Pancreas (tissue), 10 donors: ENCODE measurements around the gene GPR35. TPM values are rescaled to one million over a fixed set of nuclear protein-coding genes. Genes with fewer than 3 reads are reported as not detected.

Experiments used
- ATAC-seq, 4 donors: fragments of 200-7000 bp; cut with Tn5 transposase; one replicate each; pipeline versions ENCODE4 v1.8.0 to v1.9.1; 2020; ENCODE audit warnings: mild to moderate bottlenecking in 4 of 4, moderate library complexity in 4 of 4
- DNase-seq, 6 donors: peaks; one replicate each; pipeline ENCODE4 v3.0.0-alpha.2; 2020
- FAIRE-seq: peaks from 2 replicates; lab custom pipeline; 2012; peaks lifted over from hg19 to GRCh38; lab: Jason Lieb, UNC
- H3K27ac ChIP-seq, 4 donors: fragments of 200-600 bp; sonication (generic); 1 replicate in 3 of 4; 2 replicates in 1 of 4; pipeline versions ENCODE4 v1.5.0 to v1.8.0; 2020
- H3K27me3 ChIP-seq, 4 donors: fragments of 200-600 bp; one replicate each; pipeline ENCODE4 v1.8.0; 2021
- H3K36me3 ChIP-seq, 3 donors: fragments of 200-600 bp; sonication (generic) in 1 of 3; one replicate each; pipeline versions ENCODE4 v1.5.0 to v1.8.0; 2020 to 2021
- H3K4me1 ChIP-seq, 3 donors: fragments of 200-600 bp; one replicate each; pipeline ENCODE4 v1.8.0; 2021
- H3K4me3 ChIP-seq, 4 donors: fragments of 200-600 bp; sonication (generic) in 2 of 4; one replicate each; pipeline versions ENCODE4 v1.5.0 to v1.8.0; 2020 to 2021
- H3K9me3 ChIP-seq, 4 donors: fragments of 200-600 bp; one replicate each; pipeline ENCODE4 v1.8.0; 2021
- CTCF ChIP-seq, 4 donors: fragments of 200-600 bp; sonication (generic) in 3 of 4; IDR thresholded peaks; one replicate each; pipeline versions ENCODE4 v1.5.0 to v1.8.0; 2021; ENCODE audit warnings: antibody characterized with exemption in 4 of 4
- WGBS, 2 donors: extraction: QIAGEN DNeasy Blood & Tissue Kit; methylation state at CpG; one replicate each; pipeline ENCODE4 v1.1.7; 2013; 5-methylcytosine and 5-hydroxymethylcytosine counted together
- intact Hi-C, 3 donors: fragments of 100-400 bp; cut with DNase I; formaldehyde crosslinking; loops; one replicate each; pipeline versions ENCODE4 v1.11.1 to v1.14.2; 2022
- polyA plus RNA-seq, 2 donors: library from polyadenylated mRNA; stranded (reverse); fragments of 200-250 nt; gene quantifications; one replicate each; pipeline ENCODE4 v1.2.3, GENCODE V29; 2013
- total RNA-seq, 6 donors: library from RNA; stranded (reverse); fragmentation: NEBNext Ultra II Directional in 4 of 6; extraction: Animal tissue kit (Norgen Biotek cat#: 25700) in 4 of 6; gene quantifications; one replicate each; pipeline versions ENCODE4 v1.2.1 to v1.2.4, GENCODE V29; 2021 to 2023
- donor health status: healthy with polysubstance abuse.
- donor health status: DM: no; HTN: no; CAD: no; lungs with moderate emphysema.
- donor health status: DM: no; HTN: no; CAD: no.
- donor health status: control.
- donor health status: control.
- donor health status: Bipolar disorder and iron deficiency.
- donor health status: DM: yes; HTN: yes; CAD: no.
- donor health status: DM: no; HTN: no; CAD: no.
- donor health status: DM: no; HTN: no; CAD: no.
- donor health status: DM: yes; HTN: yes; CAD: no.

Gene GPR35
- total and polyA plus RNA-seq, 8 donors: 0.35 to 4.6 (median 1.0) TPM

- H3K36me3 ChIP-seq: no peaks in the 10 kb centered on the region
- no peak overlapping the region for H3K27ac ChIP-seq
- no peaks in the 10 kb centered on the region for H3K9me3 ChIP-seq
- WGBS, 2 donors: 38 to 44% methylated on average over 19 of the region's 19 CpGs
- H3K27me3 ChIP-seq: no peaks in the 10 kb centered on the region
- H3K4me3 ChIP-seq: no peak overlapping the region
- no peaks in the 10 kb centered on the region for H3K4me1 ChIP-seq
- no peak for ATAC-seq
- intact Hi-C loops: loop anchor here in 1 of 3 donors (10.0 kb wide), 1 partner anchor 56 kb away; no protein-coding TSS in a partner anchor
- FAIRE-seq: no peak
- no peak for DNase-seq
- TF ChIP-seq CTCF (IDR thresholded peaks at IDR 0.05): no peak
Measured at GRCh38 chr2:240648650-240649275, 23.5 kb downstream of the GPR35 start.

- Histone ChIP-seq H3K36me3 (no peaks in the 10 kb centered on the region), H3K27me3 (no peaks in the 10 kb centered on the region), H3K4me1 (no peaks in the 10 kb centered on the region), H3K4me3 (no peak overlapping the region), H3K9me3 (no peaks in the 10 kb centered on the region), H3K27ac (no peak overlapping the region)
- 50 to 64% methylated on average over 7 of the region's 7 CpGs for WGBS, 2 donors
- intact Hi-C loops: loop anchor here in 1 of 3 donors (10.0 kb wide), 1 partner anchor 55 kb away; no protein-coding TSS in a partner anchor
- no peak for TF ChIP-seq CTCF (IDR thresholded peaks at IDR 0.05)
- FAIRE-seq: no peak
- no peak for ATAC-seq
- no peak for DNase-seq
Measured at GRCh38 chr2:240649331-240649730, 24.1 kb downstream of the GPR35 start.

- no peaks in the 10 kb centered on the region for H3K4me1 ChIP-seq
- H3K27ac ChIP-seq: no peak overlapping the region
- H3K27me3 ChIP-seq: no peaks in the 10 kb centered on the region
- FAIRE-seq: no peak
- DNase-seq: no peak
- no peak overlapping the region for H3K4me3 ChIP-seq
- H3K36me3 ChIP-seq: no peaks in the 10 kb centered on the region
- no peak for TF ChIP-seq CTCF (IDR thresholded peaks at IDR 0.05)
- WGBS, 2 donors: 75 to 82% methylated on average over 13 of the region's 13 CpGs
- intact Hi-C loops: no loop called here
- no peaks in the 10 kb centered on the region for H3K9me3 ChIP-seq
- ATAC-seq: no peak
Measured at GRCh38 chr2:240650254-240650965, 25.1 kb downstream of the GPR35 start.

GRCh38 chr2:240651185-240651584 lies 25.9 kb downstream of the GPR35 start:
- intact Hi-C loops: no loop called here
- FAIRE-seq (no peak), ATAC-seq (no peak), DNase-seq (no peak)
- Histone ChIP-seq H3K27me3 (no peaks in the 10 kb centered on the region), H3K36me3 (no peaks in the 10 kb centered on the region), H3K4me1 (no peaks in the 10 kb centered on the region), H3K4me3 (no peak overlapping the region), H3K27ac (no peak overlapping the region), H3K9me3 (no peaks in the 10 kb centered on the region)
- 43 to 45% methylated on average over 3 of the region's 3 CpGs for WGBS, 2 donors
- TF ChIP-seq CTCF (IDR thresholded peaks at IDR 0.05): no peak
